Hepatic stellate cell (primary cell): ENCODE data around the gene TMEM89.
A peak's percentile ranks its signal among the peaks of the same experiment; 100 is the strongest.

Source experiments
- DNase-seq: peaks from one replicate; pipeline ENCODE4 v3.0.0; 2011; ENCODE audit warnings: low spot score

Gene TMEM89

GRCh38 chr3:48621461-48621869 lies at the start of gene TMEM89:
TMEM89 (minus strand) TSS chr3:48621769; CDS start chr3:48621756, 13 bp downstream.
- no peak for DNase-seq

- no peak for DNase-seq
Measured at GRCh38 chr3:48664929-48665328, 43.4 kb upstream of the TMEM89 start.

- DNase-seq = no peak
Measured at GRCh38 chr3:48664313-48664644, 42.7 kb upstream of the TMEM89 start.

GRCh38 chr3:48663489-48664312 lies 42.1 kb upstream of the TMEM89 start:
- peak; percentile 99 for DNase-seq

GRCh38 chr3:48662753-48663488 lies 41.4 kb upstream of the TMEM89 start, which contains the start of gene CELSR3:
CELSR3 (minus strand) TSS chr3:48662886; CDS start chr3:48662634, 252 bp downstream.
- peak; percentile 73 for DNase-seq

GRCh38 chr3:48662145-48662752 lies 40.7 kb upstream of the TMEM89 start:
- no peak for DNase-seq

- DNase-seq = peak; percentile 91
Measured at GRCh38 chr3:48661501-48662144, 40.1 kb upstream of the TMEM89 start.

- DNase-seq = no peak
Measured at GRCh38 chr3:48660800-48661400, 39.3 kb upstream of the TMEM89 start.

GRCh38 chr3:48656841-48657281 lies 35.3 kb upstream of the TMEM89 start:
- DNase-seq = no peak

GRCh38 chr3:48656061-48656840 lies 34.7 kb upstream of the TMEM89 start:
- peak; percentile 93 for DNase-seq

- no peak for DNase-seq
Measured at GRCh38 chr3:48655606-48656005, 34.0 kb upstream of the TMEM89 start.

- DNase-seq = no peak
Measured at GRCh38 chr3:48655063-48655462, 33.5 kb upstream of the TMEM89 start.

GRCh38 chr3:48652923-48653715 lies 31.6 kb upstream of the TMEM89 start:
- DNase-seq = no peak

- DNase-seq = no peak
Measured at GRCh38 chr3:48651771-48652170, 30.2 kb upstream of the TMEM89 start.

GRCh38 chr3:48650723-48651122 lies 29.2 kb upstream of the TMEM89 start:
- no peak for DNase-seq

GRCh38 chr3:48648188-48648850 lies 26.8 kb upstream of the TMEM89 start:
- DNase-seq = no peak

- DNase-seq = no peak
Measured at GRCh38 chr3:48647714-48648113, 26.1 kb upstream of the TMEM89 start.

GRCh38 chr3:48644898-48645760 lies 23.6 kb upstream of the TMEM89 start:
- DNase-seq = no peak

GRCh38 chr3:48642605-48643004 lies 21.0 kb upstream of the TMEM89 start:
- DNase-seq = no peak
